HG03066 (cell line): ENCODE measurements around the gene CINP.
"Not testable (repeated sequence)": the region's sequence is repeated elsewhere in the genome, so short reads cannot be mapped to it uniquely, and the experiment has no call there.

ENCODE experiments used
- ATAC-seq: cut with Tn5 transposase; IDR thresholded peaks from one replicate; pipeline ENCODE4 v1.9.1; 2021; ENCODE audit warnings: low read depth; ENCODE audit not compliant: unreplicated experiment

CINP gene

GRCh38 chr14:102359341-102359740 is 3.3 kb downstream of the CINP start:
- ATAC-seq = no peak

GRCh38 chr14:102356280-102356679 is 6.4 kb downstream of the CINP start:
- no peak for ATAC-seq

- no peak for ATAC-seq
These were observed 9.5 kb downstream of the CINP start for GRCh38 chr14:102353126-102353619.

- ATAC-seq = no peak
These were observed 10.5 kb downstream of the CINP start for GRCh38 chr14:102352213-102352612.

DNA sequence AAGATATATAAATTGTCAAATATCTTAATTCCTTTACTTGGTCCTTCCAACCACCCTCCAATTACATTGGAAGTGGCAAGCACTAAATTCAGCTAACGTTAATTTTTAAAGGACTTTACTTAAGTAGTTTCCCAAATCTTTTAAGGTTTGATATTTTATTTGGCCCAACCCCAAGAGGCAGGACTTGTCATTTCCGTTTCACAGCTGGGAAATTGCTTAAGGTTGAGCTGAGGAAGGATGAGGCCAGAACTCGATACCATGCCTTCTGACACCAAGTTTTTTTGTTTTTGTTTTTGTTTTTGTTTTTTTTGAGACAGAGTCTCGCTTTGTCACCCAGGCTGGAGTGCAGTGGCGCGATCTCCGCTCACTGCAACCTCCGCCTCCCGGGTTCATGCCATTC is 11.1 kb downstream of the CINP start:
- ATAC-seq = not testable (repeated sequence)

GRCh38 chr14:102351023-102351422 is 11.7 kb downstream of the CINP start:
- no peak for ATAC-seq

DNA sequence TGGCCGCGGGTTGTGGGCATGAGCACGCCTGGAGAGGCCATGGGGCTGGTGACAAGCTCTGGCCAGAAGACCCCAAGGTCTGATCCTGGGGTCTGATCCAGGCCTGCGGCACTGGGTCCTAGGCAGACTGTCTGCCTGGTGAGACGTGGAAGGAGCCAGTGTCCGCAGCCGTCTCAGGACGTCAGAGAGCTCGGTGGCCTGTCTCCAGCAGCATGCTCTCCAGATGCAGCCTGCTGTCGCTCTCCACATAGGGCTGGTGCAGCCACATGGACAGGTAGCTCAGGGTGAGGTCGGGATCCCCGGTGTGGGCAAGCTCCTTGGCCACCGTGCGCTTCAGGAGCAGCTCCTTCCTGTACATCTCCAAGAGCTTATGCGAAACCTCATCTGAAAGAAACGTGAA is 14.3 kb downstream of the CINP start:
- no peak for ATAC-seq

DNA sequence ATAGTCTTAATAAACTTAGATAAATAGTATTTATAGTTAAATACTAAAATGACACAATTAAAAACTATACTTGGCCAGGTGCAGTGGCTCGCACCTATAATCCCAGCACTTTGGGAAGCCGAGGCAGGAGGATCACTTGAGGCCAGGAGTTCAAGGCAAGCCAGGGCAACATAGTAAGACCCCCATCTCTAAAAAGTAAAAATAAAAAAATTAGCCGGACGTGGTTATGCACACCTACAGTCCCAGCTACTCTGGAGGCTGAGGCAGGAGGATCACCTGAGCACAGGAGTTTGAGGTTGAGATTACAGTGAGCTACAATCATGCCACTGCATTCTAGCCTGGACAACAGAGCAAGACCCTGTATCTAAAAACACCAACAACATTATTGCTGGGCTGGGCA is 16.0 kb downstream of the CINP start:
- no peak for ATAC-seq

- no peak for ATAC-seq
These were observed 17.5 kb downstream of the CINP start for GRCh38 chr14:102345232-102345631.

DNA sequence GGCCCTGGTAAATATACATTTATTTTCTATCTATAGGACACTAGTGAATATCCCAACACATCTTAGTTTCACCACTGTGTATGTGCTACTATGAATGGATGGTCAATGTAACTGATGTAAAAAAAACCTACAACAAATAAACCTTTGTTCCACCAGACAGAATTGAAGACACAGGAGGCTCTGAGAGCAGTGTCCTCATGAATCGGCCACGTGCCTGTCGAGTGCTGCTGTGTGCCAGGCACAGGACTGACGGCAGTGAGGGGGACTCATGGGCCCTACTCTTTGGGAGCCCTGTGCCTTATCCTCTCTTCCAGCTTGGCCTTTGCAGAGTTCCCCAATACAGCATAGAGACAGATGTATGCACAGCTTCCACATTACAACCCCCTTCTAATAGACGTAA is 18.2 kb downstream of the CINP start:
- no peak for ATAC-seq

- ATAC-seq = no peak
These were observed 18.6 kb downstream of the CINP start for GRCh38 chr14:102344084-102344483.

DNA sequence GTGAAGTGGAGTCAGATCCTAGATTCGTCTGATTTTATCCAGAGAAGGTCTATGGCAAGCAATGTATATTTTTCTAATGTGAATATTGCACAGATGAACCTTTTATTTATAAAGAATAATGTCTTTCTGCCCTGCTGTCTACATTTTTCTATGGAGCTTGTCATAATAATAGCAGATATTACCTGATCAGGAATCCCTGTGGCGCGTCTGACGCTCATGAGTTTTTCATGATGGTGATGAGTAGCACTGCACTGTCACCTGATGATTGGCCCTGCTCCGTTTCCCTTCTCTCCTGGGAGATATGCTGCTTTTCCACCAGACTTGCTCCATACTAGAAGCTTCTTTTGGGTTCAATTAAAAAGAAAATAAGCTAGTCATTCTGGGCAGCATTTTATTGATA is 20.5 kb downstream of the CINP start:
- ATAC-seq = no peak

DNA sequence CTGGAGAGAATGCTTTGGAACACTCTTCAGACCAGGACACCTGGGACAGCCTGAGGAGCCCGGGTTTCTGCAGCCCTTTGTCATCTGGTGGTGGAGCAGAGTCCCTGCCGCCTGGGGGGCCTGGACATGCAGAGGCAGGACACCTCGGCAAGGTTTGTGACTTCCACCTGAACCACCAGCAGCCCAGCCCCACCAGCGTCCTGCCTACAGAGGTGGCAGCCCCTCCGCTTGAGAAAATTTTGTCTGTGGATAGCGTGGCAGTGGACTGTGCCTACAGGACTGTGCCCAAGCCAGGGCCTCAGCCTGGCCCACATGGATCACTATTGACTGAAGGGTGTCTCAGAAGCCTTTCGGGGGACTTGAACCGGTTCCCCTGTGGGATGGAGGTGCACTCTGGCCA is 21.1 kb downstream of the CINP start:
- ATAC-seq = no peak

DNA sequence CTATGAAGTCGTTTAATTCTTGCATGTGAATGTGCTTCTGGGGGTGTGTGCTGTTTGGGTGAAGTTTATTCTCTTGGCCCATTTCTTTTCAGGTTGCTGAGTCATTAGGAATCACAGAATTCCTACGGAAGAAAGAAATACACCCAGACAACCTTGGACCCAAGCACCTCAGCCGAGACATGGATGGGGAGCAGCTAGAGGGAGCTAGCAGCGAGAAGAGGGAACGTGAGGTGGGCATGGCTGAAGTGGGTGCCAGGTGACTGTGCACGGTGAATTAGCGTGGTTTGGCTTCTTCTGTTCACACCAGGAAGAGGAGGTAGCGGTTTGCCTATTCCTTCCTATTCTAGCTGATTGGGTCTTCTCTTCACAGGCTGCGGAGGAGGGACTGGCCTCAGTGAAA is 24.0 kb downstream of the CINP start:
- no peak for ATAC-seq

DNA sequence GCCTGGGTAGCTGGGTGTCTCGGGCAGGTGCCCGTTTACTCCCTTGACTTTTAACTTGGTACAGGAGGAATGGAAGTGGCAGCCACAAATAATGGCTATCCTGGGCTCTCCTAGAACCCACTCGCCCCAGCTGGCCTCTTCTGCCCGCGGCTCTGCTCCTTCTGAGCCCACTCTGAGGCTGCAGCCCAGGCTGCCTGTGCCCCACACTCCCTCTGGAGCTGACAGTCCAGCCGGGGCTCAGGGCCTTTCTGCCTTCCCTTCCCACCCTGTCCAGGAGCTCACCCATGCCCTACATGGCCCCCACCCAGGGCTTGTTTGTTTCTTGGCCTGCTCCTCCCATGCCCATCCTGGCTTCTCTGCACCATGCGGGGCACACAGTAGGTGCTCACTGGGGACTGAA is 27.5 kb downstream of the CINP start:
- no peak for ATAC-seq

DNA sequence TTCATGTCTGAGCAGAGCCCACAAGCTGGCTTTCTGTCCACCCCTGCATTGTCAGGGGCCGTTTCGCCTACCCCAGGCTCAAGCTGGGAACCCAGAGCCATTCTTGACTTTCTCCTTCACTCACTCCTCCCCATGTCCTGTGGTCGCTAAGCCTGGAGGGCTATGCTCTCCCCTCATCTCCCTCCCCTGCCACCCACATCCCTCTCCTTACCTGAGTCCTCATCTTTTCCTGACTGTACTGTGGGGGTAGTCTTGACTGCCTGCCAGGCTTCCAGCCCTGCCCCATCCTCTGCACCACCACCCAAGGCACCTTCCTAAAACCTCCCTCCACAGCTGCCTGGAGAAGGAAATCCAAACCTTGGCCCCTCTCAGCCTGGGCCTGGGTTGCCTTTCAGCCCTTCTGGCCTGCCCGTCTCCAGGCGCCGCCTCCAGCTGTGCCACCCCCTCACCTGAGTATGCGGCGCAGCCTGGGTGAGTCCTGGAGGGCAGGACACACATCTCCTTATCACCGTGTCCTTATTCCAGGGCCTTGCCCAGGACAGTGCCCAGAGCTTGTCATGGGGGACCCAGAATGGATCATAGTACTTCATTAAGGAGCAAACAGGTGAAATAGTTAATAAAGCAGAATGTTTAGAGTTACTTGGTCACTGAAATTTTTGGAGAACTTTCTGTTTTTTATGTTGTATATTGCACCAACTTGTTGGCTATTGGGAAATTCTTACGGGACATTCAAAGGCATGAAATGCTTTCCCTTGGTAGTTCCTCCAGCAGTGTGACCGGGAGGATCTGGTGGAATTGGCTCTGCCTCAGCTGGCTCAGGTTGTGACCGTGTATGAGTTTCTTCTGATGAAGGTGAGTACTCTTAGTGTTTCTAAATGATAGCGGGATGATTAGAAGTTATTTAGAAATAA is 28.6 kb downstream of the CINP start:
- ATAC-seq = no peak

DNA sequence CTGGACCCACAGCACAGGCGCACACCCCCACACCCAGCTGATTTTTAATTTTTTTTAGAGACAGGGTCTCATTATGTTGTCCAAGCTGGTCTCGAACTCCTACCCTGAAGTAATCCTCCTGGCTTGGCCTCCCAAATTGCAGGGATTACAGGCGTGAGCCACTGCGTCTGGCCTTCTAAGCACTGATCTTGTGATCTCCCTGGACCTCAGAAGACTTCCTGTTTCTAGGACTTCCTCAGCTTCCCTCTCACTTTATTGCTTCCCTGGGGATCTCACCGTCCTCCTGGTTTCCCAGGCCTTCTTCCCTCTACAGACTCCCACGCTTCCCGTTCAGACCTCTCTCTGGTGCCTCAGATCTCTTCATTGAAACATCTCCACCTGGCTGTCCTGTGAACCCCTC is 29.3 kb downstream of the CINP start:
- ATAC-seq = no peak

DNA sequence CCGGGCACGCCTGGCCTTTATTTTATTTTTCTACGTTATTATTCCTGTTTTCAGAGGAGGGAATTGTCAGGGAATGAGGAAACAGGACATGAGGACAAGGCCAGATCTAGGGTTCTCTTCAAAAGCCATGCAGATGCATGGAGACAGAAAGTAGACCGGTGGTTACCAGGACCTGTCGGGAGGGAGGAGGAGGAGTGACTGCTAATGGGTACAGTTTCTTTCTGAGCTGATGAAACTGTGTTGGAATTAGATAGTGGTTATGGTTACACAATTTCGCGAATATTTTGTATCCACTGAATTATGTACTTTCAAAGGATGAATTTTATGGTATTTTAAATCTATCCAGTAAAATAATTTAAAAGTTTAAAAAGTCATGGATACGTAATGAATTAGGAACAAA is 31.9 kb downstream of the CINP start:
- ATAC-seq = no peak

- not testable (repeated sequence) for ATAC-seq
These were observed 33.3 kb downstream of the CINP start for GRCh38 chr14:102329381-102329780.

DNA sequence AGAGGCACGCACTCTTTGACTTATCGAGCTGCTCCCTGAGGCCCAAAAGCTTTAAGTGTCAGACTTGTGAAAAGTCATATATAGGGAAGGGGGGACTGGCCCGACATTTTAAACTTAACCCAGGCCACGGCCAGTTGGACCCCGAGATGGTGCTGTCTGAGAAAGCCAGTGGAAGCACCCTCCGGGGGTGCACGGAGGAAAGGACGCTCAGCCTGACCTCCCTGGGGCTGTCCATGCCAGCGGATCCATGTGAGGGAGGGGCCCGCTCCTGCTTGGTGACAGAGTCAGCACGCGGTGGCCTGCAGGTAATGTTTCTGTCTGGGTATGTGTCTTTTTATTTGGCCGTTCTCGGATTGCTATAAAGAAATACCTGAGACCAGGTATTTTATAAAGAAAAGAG is 36.1 kb downstream of the CINP start:
- ATAC-seq = no peak

- no peak for ATAC-seq
These were observed 36.8 kb downstream of the CINP start for GRCh38 chr14:102325791-102326345.

DNA sequence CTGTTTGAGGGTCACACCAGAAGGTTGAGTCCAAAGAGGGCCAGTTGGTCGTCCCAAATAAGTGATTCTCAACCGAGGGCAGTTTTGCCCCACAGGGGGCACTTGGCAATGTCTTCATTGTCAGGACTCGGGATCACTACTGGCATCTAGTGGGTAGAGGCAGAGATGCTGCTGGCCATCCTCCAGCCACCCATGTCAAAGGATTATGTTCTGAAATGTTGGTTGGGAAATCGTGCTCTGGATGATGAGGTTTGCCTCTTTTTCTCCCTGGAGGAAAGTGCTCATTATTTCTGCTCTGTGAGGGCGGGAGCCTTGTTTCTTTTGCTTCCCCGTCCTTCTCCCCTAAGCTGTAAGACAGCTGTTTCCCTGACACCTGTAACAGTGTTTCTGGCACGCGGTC is 39.6 kb downstream of the CINP start:
- no peak for ATAC-seq
